SK-N-SH (cell line): Measurements from ENCODE around the gene DYDC2. TPM values are rescaled to one million over a fixed set of nuclear protein-coding genes. Genes with fewer than 3 reads are reported as not detected.
"Not testable (repeated sequence)": the region's sequence is repeated elsewhere in the genome, so short reads cannot be mapped to it uniquely, and the experiment has no call there.

Experiments
- CTCF ChIA-PET: fragments of 300-600, 350-600 bp; formaldehyde crosslinking; extraction: SDS; loops from one replicate; lab custom pipeline; 2021; lab: Yijun Ruan, JAX
- POLR2A ChIA-PET: fragments of 350-600 bp; sonication (Branson Sonifier 250); formaldehyde crosslinking; extraction: SDS; loops from one replicate; lab custom pipeline; 2020; ENCODE audit warnings: antibody characterized with exemption, inconsistent platforms; lab: Yijun Ruan, JAX
- DNase-seq: peaks from one replicate; pipeline ENCODE4 v3.0.0; 2012
- H2AFZ ChIP-seq: fragments of 200-600 bp; sonication (generic); 2 replicates; pipeline ENCODE4 v1.8.1; 2016; ENCODE audit warnings: antibody characterized with exemption, mild to moderate bottlenecking, low read depth
- H3F3A ChIP-seq: fragments of 200-600 bp; sonication (generic); replicated peaks from 2 replicates; pipeline ENCODE3; 2016; ENCODE audit warnings: antibody characterized with exemption, mild to moderate bottlenecking; ENCODE audit not compliant: insufficient read depth
- H3K27ac ChIP-seq, 2 experiments: fragments of 200-500 bp in 1 of 2; fragments of 200-600 bp in 1 of 2; sonication (Bioruptor generic) in 1 of 2; sonication (generic), shearing (Covaris generic) in 1 of 2; 2 replicates each; pipeline versions ENCODE4 v1.5.1 to v1.6.1; 2014 to 2016; ENCODE audit warnings: low read depth in 2 of 2, inconsistent platforms in 1 of 2, low read length in 1 of 2, mild to moderate bottlenecking in 1 of 2, mixed read lengths in 1 of 2
- H3K27me3 ChIP-seq: fragments of 200-600 bp; sonication (generic), shearing (Covaris generic); 2 replicates; pipeline ENCODE4 v1.6.1; 2016; ENCODE audit warnings: mixed run types; ENCODE audit not compliant: insufficient read depth
- H3K36me3 ChIP-seq, 2 experiments: fragments of 200-500 bp in 1 of 2; fragments of 200-600 bp in 1 of 2; sonication (Bioruptor generic) in 1 of 2; sonication (generic) in 1 of 2; replicated peaks in 1 of 2; 2 replicates each; pipeline versions ENCODE3 to v1.5.1; 2014 to 2016; ENCODE audit warnings: low read length in 1 of 2, mild to moderate bottlenecking in 1 of 2; ENCODE audit not compliant: insufficient read depth in 2 of 2, control insufficient read depth in 1 of 2
- H3K4me1 ChIP-seq, 2 experiments: fragments of 200-500 bp in 1 of 2; fragments of 200-600 bp in 1 of 2; sonication (Bioruptor generic) in 1 of 2; sonication (generic), shearing (Covaris generic) in 1 of 2; 2 replicates each; pipeline versions ENCODE4 v1.5.1 to v1.6.1; 2014 to 2016; ENCODE audit warnings: low read depth in 1 of 2, low read length in 1 of 2, mixed run types in 1 of 2; ENCODE audit not compliant: insufficient read depth in 2 of 2, control insufficient read depth in 1 of 2
- H3K4me2 ChIP-seq: fragments of 200-600 bp; sonication (generic), shearing (Covaris generic); 2 replicates; pipeline ENCODE4 v1.6.1; 2017; ENCODE audit warnings: mixed run types
- H3K4me3 ChIP-seq, 2 experiments: fragments of 200-500 bp in 1 of 2; fragments of 200-600 bp in 1 of 2; sonication (Bioruptor generic) in 1 of 2; sonication (generic), shearing (Covaris generic) in 1 of 2; 2 replicates each; pipeline versions ENCODE4 v1.5.1 to v1.8.1; 2014 to 2016; ENCODE audit warnings: low read depth in 2 of 2, inconsistent platforms in 1 of 2, low read length in 1 of 2, mild to moderate bottlenecking in 1 of 2, mixed read lengths in 1 of 2, moderate library complexity in 1 of 2
- H3K79me2 ChIP-seq: fragments of 200-600 bp; sonication (generic); 2 replicates; pipeline ENCODE4 v1.8.1; 2017; ENCODE audit warnings: mild to moderate bottlenecking; ENCODE audit not compliant: insufficient read depth
- H3K9ac ChIP-seq: fragments of 200-600 bp; sonication (generic); 2 replicates; pipeline ENCODE4 v1.6.1; 2017; ENCODE audit warnings: mixed run types
- H3K9me2 ChIP-seq: fragments of 200-600 bp; sonication (generic); 2 replicates; pipeline ENCODE4 v1.6.1; 2017; ENCODE audit warnings: mixed run types
- H3K9me3 ChIP-seq: fragments of 200-600 bp; sonication (generic); 2 replicates; pipeline ENCODE4 v1.6.1; 2017; ENCODE audit warnings: mixed run types, mild to moderate bottlenecking, moderate library complexity
- H4K20me1 ChIP-seq: fragments of 200-600 bp; sonication (generic); 2 replicates; pipeline ENCODE4 v1.6.1; 2017; ENCODE audit warnings: mild to moderate bottlenecking, mixed run types; ENCODE audit not compliant: insufficient read depth
- EP300 ChIP-seq, 2 experiments: IDR thresholded peaks; 2 replicates each; pipeline versions ENCODE4 v1.4.0 to v1.6.1; 2012; ENCODE audit warnings: borderline replicate concordance in 1 of 2, low read depth in 1 of 2, low read length in 1 of 2
- FOSL2 ChIP-seq: IDR thresholded peaks from 2 replicates; pipeline ENCODE4 v1.4.0; 2012; ENCODE audit warnings: low read depth, mild to moderate bottlenecking, moderate library complexity, borderline replicate concordance
- GATA2 ChIP-seq: sonication (generic); formaldehyde crosslinking; IDR thresholded peaks from 2 replicates; pipeline ENCODE4 v1.5.0; 2020; ENCODE audit warnings: mild to moderate bottlenecking, missing genetic modification reagents
- MXI1 ChIP-seq: IDR thresholded peaks from 2 replicates; pipeline ENCODE4 v1.6.1; 2012; ENCODE audit warnings: mild to moderate bottlenecking, low read depth, low read length, improper control_type of control experiment
- RAD21 ChIP-seq: IDR thresholded peaks from 2 replicates; pipeline ENCODE4 v1.6.1; 2012; ENCODE audit warnings: mild to moderate bottlenecking, low read length
- RCOR1 ChIP-seq: fragments of 150-350 bp; IDR thresholded peaks from 2 replicates; pipeline ENCODE4 v1.6.1; 2017; ENCODE audit warnings: antibody characterized with exemption, low read length
- WGBS: methylation state at CpG from one replicate; pipeline ENCODE4 v1.1.6; 2017; ENCODE audit warnings: low lambda C conversion rate; 5-methylcytosine and 5-hydroxymethylcytosine counted together
- polyA plus RNA-seq, 3 experiments: library from polyadenylated mRNA; depleted of rRNA; stranded (reverse); fragments of >200 nt; gene quantifications; 2 replicates each; pipeline ENCODE4 v1.2.3, GENCODE V29; 2012

Gene DYDC2
- polyA plus RNA-seq, 1 of the 3 experiments (the other 2 are of a cell fraction) = 0.08 TPM

- Histone ChIP-seq H3K36me3 (no peaks in the 10 kb centered on the region), H4K20me1 (no peaks in the 10 kb centered on the region), H3K4me2 (no peak overlapping the region), H2AFZ (no peak overlapping the region), H3K79me2 (no peaks in the 10 kb centered on the region; the same call in 1 of the 2 replicates), H3K9me3 (no peaks in the 10 kb centered on the region), H3K27me3 (no peaks in the 10 kb centered on the region), H3K27ac (peak overlapping the region in 1 of 2 experiments; percentile 61; a peak in 1 of 4 replicates), H3K9me2 (no peaks in the 10 kb centered on the region)
- POLR2A ChIA-PET = no interaction called here
- TF ChIP-seq FOSL2 = no peak
- peak; percentile 57 for TF ChIP-seq GATA2 (CRISPR knock-in tag)
- TF ChIP-seq EP300 (IDR thresholded peaks at IDR 0.05; ENCODE audit: borderline replicate concordance in 1 of 2, low read depth in 1 of 2, low read length in 1 of 2) = peak in 1 of 2 experiments; percentile 23; a peak in 1 of 4 replicates
- TF ChIP-seq RCOR1 = 0 out of 2 replicates have a peak, but pooled peaks have one; percentile 14
- TF ChIP-seq, all 33 proteins: peak for 3
- Histone ChIP-seq H3F3A (no peaks in the 10 kb centered on the region), H3K4me3 (no peak overlapping the region), H3K9ac (no peak overlapping the region), H3K4me1 (peaks cover 18 to 67% of the 10 kb centered on the region in 2 experiments; a peak in 2 of 4 replicates)
- CTCF ChIA-PET = interaction anchor here (2.7 kb wide), 1 partner anchor 28 kb away, joined by 12 read pairs; no protein-coding TSS in a partner anchor
- 78% methylated on average over 3 of the region's 3 CpGs for WGBS
- DNase-seq = no peak
These were observed 59.3 kb downstream of the DYDC2 start for GRCh38 chr10:80415734-80416478.

DNA sequence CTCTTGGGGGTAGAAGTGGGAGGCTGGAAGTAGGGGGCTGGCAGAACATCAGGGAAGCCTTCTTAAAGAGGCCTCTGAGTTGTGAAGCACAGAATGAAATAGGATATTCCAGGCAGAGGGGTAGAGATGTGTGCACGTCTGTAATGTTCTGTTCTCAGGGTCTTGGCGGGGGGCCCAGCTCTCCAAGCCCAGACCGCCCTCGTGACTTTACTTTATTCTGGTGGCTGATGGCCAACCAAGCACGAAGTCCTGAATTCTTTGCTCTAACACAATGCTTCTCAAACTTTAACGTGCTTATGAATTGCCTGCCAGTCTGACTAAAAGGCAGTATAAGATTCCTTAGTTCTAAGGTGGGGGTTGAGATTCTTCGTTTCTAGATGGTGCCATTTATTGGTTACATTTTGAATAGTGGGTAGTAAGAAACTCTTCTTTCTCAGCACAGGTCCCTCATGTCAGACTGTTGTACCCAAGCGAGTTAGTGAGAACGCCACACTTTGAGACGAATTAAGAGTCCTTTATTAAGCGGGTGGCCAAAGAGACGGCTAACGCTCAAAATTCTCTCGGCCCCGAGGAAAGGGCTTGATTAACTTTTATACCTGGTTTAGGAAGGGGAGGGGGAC is 60.0 kb downstream of the DYDC2 start:
- 0 out of 4 replicates have a peak overlapping the region, but pooled peaks of 1 of the 2 experiments have one; percentile 25 for H3K27ac ChIP-seq
- CTCF ChIA-PET = interaction anchor here (2.0 to 2.7 kb wide), 2 partner anchors 28 to 89 kb away, joined by 8 to 12 read pairs; no protein-coding TSS in a partner anchor

DNA sequence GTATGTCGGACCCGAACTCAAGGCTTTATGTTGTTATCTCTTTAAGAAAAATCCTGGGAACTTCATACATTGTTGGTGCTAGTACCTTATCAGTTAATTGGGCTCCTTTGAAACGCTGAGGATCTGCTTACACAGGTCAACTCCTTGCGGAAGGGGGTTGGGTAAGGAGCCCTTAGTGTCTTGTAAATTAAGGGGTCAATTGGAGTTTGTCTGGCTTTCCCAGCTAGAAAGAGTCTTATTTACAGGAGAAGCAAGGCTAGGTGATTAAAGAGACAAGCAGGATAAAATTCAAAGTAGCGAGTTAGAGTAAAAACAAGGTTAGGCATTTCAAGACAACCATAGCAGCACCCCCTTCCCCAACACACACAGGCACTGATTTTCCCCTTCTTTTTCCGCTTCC is 60.7 kb downstream of the DYDC2 start:
- 87% methylated on average over 6 of the region's 6 CpGs for WGBS
- H4K20me1 ChIP-seq, H3K9ac ChIP-seq: not testable (repeated sequence)

More for the DNA sequence above, 60.0 kb downstream of the DYDC2 start:
- H3K9me2 ChIP-seq = no peaks in the 10 kb centered on the region
- TF ChIP-seq MXI1 = no peak
- no peak for TF ChIP-seq RAD21
- H3K4me1 ChIP-seq = peaks cover 18 to 63% of the 10 kb centered on the region in 2 experiments; a peak in 2 of 4 replicates
- DNase-seq = no peak
- no peak overlapping the region for H3K4me3 ChIP-seq
- 85% methylated on average over 14 of the region's 15 CpGs for whole genome bisulfite sequencing
- H3K79me2 ChIP-seq = no peaks in the 10 kb centered on the region; the same call in 1 of the 2 replicates
- H3K9ac ChIP-seq = no peak overlapping the region
- H2AFZ ChIP-seq = no peak overlapping the region
- no peaks in the 10 kb centered on the region for H4K20me1 ChIP-seq
- H3K36me3 ChIP-seq = peaks cover 0 to 1% of the 10 kb centered on the region in 2 experiments
- H3K27me3 ChIP-seq = no peaks in the 10 kb centered on the region
- H3K4me2 ChIP-seq = no peak overlapping the region
- POLR2A ChIA-PET = no interaction called here
- no peaks in the 10 kb centered on the region for H3F3A ChIP-seq
- H3K9me3 ChIP-seq = no peaks in the 10 kb centered on the region

More for the DNA sequence above, 60.7 kb downstream of the DYDC2 start:
- H2AFZ ChIP-seq, H3K36me3 ChIP-seq, H3F3A ChIP-seq, H3K27me3 ChIP-seq, H3K4me2 ChIP-seq, POLR2A ChIA-PET, H3K79me2 ChIP-seq, H3K9me2 ChIP-seq, H3K27ac ChIP-seq, H3K9me3 ChIP-seq, DNase-seq, H3K4me3 ChIP-seq: not testable (repeated sequence)
- peaks cover 13 to 57% of the 10 kb centered on the region in 2 experiments; a peak in 2 of 4 replicates for H3K4me1 ChIP-seq
- CTCF ChIA-PET = interaction anchor here (2.0 kb wide), 1 partner anchor 88 kb away, joined by 8 read pairs; no protein-coding TSS in a partner anchor

Other genes with a start within 250 kb of the DYDC2 start
- gene PLAC9, start 224.1 kb upstream of the DYDC2 start, polyA plus RNA-seq (2012; rRNA removed) = 0.21 TPM in 1 of 2 replicates, not detected in the other
- 50.9 and 53.6 TPM in 2 replicates for gene ANXA11, start 151.2 kb upstream of the DYDC2 start, polyA plus RNA-seq (2012; rRNA removed)
- 0.03 and 0.05 TPM in 2 replicates for gene MAT1A, start 67.1 kb upstream of the DYDC2 start, polyA plus RNA-seq (2012; rRNA removed)
- gene DYDC1, start within 50 bp of the DYDC2 start, polyA plus RNA-seq (2012; rRNA removed) = not detected in 2 replicates
- gene PRXL2A, start 51.8 kb downstream of the DYDC2 start, polyA plus RNA-seq (2012; rRNA removed) = 14.0 and 15.6 TPM in 2 replicates
- 44.0 and 78.1 TPM in 2 replicates for gene TSPAN14, start 97.5 kb downstream of the DYDC2 start, polyA plus RNA-seq (2012; rRNA removed)
- gene SH2D4B, start 181.1 kb downstream of the DYDC2 start, polyA plus RNA-seq (2012; rRNA removed) = not detected in 2 replicates